ENCODE measurements around the gene MAGI2. TPM values are rescaled to one million over a fixed set of nuclear protein-coding genes. Genes with fewer than 3 reads are reported as not detected.

Gene MAGI2
- total and polyA plus RNA-seq, 2 donors from 2014 or later = 4.4 to 9.0 TPM

- TF ChIP-seq, protein P1, sequence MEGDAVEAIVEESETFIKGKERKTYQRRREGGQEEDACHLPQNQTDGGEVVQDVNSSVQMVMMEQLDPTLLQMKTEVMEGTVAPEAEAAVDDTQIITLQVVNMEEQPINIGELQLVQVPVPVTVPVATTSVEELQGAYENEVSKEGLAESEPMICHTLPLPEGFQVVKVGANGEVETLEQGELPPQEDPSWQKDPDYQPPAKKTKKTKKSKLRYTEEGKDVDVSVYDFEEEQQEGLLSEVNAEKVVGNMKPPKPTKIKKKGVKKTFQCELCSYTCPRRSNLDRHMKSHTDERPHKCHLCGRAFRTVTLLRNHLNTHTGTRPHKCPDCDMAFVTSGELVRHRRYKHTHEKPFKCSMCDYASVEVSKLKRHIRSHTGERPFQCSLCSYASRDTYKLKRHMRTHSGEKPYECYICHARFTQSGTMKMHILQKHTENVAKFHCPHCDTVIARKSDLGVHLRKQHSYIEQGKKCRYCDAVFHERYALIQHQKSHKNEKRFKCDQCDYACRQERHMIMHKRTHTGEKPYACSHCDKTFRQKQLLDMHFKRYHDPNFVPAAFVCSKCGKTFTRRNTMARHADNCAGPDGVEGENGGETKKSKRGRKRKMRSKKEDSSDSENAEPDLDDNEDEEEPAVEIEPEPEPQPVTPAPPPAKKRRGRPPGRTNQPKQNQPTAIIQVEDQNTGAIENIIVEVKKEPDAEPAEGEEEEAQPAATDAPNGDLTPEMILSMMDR (IDR thresholded peaks at IDR 0.05; ENCODE audit: borderline replicate concordance, extremely low read depth, insufficient read depth) = no peak
- no peaks in the 10 kb centered on the region for H3K9me3 ChIP-seq (ENCODE audit: control insufficient read depth in 2 of 3, insufficient read depth in 1 of 3, low read length in 3 of 3)
- no peaks in the 10 kb centered on the region for H3K27me3 ChIP-seq (ENCODE audit: control insufficient read depth, insufficient read depth, low read length)
- H3K9ac ChIP-seq (ENCODE audit: low read length in 3 of 3) = no peak overlapping the region
- no peaks in the 10 kb centered on the region for H3K36me3 ChIP-seq (ENCODE audit: control insufficient read depth in 2 of 3, insufficient read depth in 3 of 3, low read length in 3 of 3)
- FAIRE-seq (no peak), DNase-seq (no peak)
- H3K4me1 ChIP-seq (ENCODE audit: control insufficient read depth in 2 of 3, insufficient read depth in 2 of 3, low read depth in 1 of 3, low read length in 3 of 3) = no peaks in the 10 kb centered on the region
- no peak overlapping the region for H3K4me3 ChIP-seq (ENCODE audit: low read length in 3 of 3)
- H3K27ac ChIP-seq (ENCODE audit: low read depth in 2 of 2, low read length in 2 of 2) = no peak overlapping the region
- intact Hi-C loops (cut with DNase I) = no loop called here
Measured at GRCh38 chr7:79412438-79412837, 41.0 kb downstream of the MAGI2 start.

GRCh38 chr7:79410345-79410744 lies 43.1 kb downstream of the MAGI2 start:
- TF ChIP-seq, protein P1 (IDR thresholded peaks at IDR 0.05; ENCODE audit: borderline replicate concordance, extremely low read depth, insufficient read depth) = no peak
- DNase-seq (no peak), FAIRE-seq (no peak)
- H3K27me3 ChIP-seq (ENCODE audit: control insufficient read depth, insufficient read depth, low read length) = no peaks in the 10 kb centered on the region
- H3K27ac ChIP-seq (ENCODE audit: low read depth in 2 of 2, low read length in 2 of 2) = no peak overlapping the region
- H3K4me3 ChIP-seq (ENCODE audit: low read length in 3 of 3) = no peak overlapping the region
- H3K4me1 ChIP-seq (ENCODE audit: control insufficient read depth in 2 of 3, insufficient read depth in 2 of 3, low read depth in 1 of 3, low read length in 3 of 3) = no peaks in the 10 kb centered on the region
- H3K9ac ChIP-seq (ENCODE audit: low read length in 3 of 3) = no peak overlapping the region
- H3K9me3 ChIP-seq (ENCODE audit: control insufficient read depth in 2 of 3, insufficient read depth in 1 of 3, low read length in 3 of 3) = no peaks in the 10 kb centered on the region
- intact Hi-C loops (cut with DNase I) = no loop called here
- H3K36me3 ChIP-seq (ENCODE audit: control insufficient read depth in 2 of 3, insufficient read depth in 3 of 3, low read length in 3 of 3) = no peaks in the 10 kb centered on the region

DNA sequence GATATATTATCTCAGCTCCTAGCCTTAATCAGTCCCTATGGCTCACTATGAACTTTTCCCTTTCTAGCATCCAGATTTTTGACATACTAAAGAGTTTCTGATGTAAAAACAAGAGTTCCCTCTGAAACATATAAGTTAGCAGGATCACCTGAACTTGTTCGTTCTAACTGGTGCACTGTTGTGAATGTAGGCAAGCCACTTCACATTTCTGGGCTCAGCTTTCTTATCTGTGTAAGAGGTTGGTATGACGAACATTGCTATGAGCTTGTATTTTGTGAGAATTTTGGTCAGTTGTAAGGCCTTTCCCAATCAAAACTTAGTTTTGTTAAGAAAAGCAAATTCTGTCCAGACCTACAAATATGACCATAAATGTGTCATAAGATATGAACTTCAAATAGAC lies 46.1 kb downstream of the MAGI2 start:
- Histone ChIP-seq H3K36me3 (ENCODE audit: control insufficient read depth in 2 of 3, insufficient read depth in 3 of 3, low read length in 3 of 3) (no peaks in the 10 kb centered on the region), H3K27ac (ENCODE audit: low read depth in 2 of 2, low read length in 2 of 2) (no peak overlapping the region), H3K27me3 (ENCODE audit: control insufficient read depth, insufficient read depth, low read length) (no peaks in the 10 kb centered on the region), H3K9me3 (ENCODE audit: control insufficient read depth in 2 of 3, insufficient read depth in 1 of 3, low read length in 3 of 3) (no peaks in the 10 kb centered on the region), H3K9ac (ENCODE audit: low read length in 3 of 3) (no peak overlapping the region), H3K4me1 (ENCODE audit: control insufficient read depth in 2 of 3, insufficient read depth in 2 of 3, low read depth in 1 of 3, low read length in 3 of 3) (no peaks in the 10 kb centered on the region), H3K4me3 (ENCODE audit: low read length in 3 of 3) (no peak overlapping the region)
- DNase-seq (no peak), FAIRE-seq (no peak)
- intact Hi-C loops (cut with DNase I) = no loop called here
- TF ChIP-seq, protein P1 (IDR thresholded peaks at IDR 0.05; ENCODE audit: borderline replicate concordance, extremely low read depth, insufficient read depth) = no peak

- FAIRE-seq = no peak
Measured at GRCh38 chr7:79406371-79406770, 47.1 kb downstream of the MAGI2 start.

More at GRCh38 chr7:79406371-79406770, 47.1 kb downstream of the MAGI2 start:
- no peak for DNase-seq
- TF ChIP-seq, protein P1 (IDR thresholded peaks at IDR 0.05; ENCODE audit: borderline replicate concordance, extremely low read depth, insufficient read depth) = no peak
- no peak overlapping the region for H3K9ac ChIP-seq (ENCODE audit: low read length in 3 of 3)
- no peak overlapping the region for H3K4me3 ChIP-seq (ENCODE audit: low read length in 3 of 3)
- no peak overlapping the region for H3K27ac ChIP-seq (ENCODE audit: low read depth in 2 of 2, low read length in 2 of 2)
- H3K27me3 ChIP-seq (ENCODE audit: control insufficient read depth, insufficient read depth, low read length) = no peaks in the 10 kb centered on the region
- no peaks in the 10 kb centered on the region for H3K4me1 ChIP-seq (ENCODE audit: control insufficient read depth in 2 of 3, insufficient read depth in 2 of 3, low read depth in 1 of 3, low read length in 3 of 3)
- H3K9me3 ChIP-seq (ENCODE audit: control insufficient read depth in 2 of 3, insufficient read depth in 1 of 3, low read length in 3 of 3) = no peaks in the 10 kb centered on the region
- intact Hi-C loops (cut with DNase I) = no loop called here
- no peaks in the 10 kb centered on the region for H3K36me3 ChIP-seq (ENCODE audit: control insufficient read depth in 2 of 3, insufficient read depth in 3 of 3, low read length in 3 of 3)
